ENCODE measurements around the gene HECW1. TPM values are rescaled to one million over a fixed set of nuclear protein-coding genes. Genes with fewer than 3 reads are reported as not detected.

The HECW1 gene
- polyA plus RNA-seq, 10 donors, result 0.03 to 2.1 (median 0.19) TPM

DNA sequence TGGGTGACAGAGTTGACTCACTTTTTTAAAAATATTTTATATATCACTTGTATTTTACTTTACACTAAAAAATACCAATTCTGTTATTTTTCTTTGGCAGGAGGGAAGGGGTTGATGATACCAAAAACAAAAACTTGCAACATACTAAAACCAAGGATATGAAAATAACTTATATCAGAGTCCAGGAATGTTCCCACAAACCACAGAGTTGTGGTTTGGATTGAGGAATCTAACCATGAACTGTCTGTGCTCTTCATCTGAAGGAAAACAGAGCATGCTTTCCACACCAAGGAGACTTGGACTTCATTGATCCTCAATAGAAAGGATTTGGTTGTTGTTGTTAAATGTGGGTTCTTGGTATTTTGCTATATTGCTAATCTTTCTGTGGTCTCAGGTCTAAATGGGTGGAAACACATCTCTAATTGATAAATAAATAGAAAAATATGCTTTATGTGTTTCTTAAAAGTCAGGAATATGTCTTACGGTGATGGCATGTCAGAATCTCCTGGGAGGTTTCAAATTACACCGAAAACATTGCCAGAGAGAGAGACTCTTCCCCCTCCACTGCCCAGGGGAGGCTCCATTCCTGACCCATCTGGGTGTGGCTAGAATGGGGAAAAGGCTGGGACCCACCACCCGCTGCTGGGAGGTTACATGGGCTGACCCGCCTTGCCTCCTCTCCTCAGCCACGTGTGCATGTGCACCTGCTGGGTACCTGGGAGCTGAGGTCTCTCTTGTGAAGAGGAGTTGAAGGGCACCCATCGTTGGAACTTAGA is 423.6 kb downstream of the HECW1 start:
- DNase-seq, result peak in 2 of 3 donors; percentile 10 to 88

DNA sequence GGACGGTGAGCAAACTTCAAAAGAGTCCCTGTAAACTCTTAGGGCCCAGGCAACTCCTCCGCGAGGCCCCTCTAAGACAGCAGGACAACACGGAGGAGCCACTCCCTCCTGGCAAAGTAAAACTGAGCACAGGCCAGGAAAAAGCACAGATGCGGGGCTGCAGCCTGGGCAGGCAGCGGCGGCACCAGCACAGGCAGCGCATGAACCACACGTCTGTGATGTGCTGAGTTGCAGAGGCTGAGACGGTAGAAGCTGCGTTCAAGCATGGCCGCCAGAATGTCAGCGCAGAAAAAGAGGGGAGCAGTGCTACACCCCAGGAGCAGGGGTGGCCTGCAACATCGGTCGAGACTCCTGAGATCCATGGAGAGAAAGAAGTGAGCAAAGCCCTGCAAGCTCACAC is 424.3 kb downstream of the HECW1 start:
- no peak for DNase-seq

DNA sequence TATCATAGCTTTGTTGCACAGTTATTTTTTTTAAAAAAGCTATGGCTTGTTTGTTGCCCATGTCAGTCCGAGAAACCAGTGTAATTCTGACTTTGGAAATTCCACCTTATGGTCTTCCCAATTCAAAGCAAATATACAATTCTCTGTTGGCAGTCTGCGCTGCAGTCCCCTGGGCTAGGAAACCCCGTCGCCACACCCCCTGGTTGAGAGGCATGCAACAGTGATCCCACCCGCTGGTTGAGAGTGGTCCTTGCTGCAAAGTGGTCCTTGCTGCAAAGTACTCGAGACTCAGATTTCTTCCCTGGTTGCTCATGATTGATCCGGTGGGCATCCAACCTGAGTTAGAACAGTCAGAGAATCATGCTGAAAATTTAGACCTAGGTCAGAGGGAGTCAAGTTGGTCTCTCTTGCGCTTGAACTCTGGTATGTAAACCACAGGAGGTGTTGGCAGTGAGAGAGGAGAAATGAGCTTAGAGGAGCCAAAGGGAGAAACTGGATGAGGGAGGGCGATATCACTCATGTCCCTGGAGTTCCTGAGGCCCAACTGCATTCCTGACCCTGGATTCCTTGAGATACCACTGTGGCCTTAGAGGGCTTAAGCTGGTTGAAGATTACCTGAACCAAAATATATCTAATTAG is 425.4 kb downstream of the HECW1 start:
- peak in 1 of 3 donors; percentile 11 for DNase-seq

- DNase-seq, result no peak
These were observed 425.9 kb downstream of the HECW1 start for GRCh38 chr7:43538404-43538771.

GRCh38 chr7:43540471-43540870 is 428.0 kb downstream of the HECW1 start:
- no peak for DNase-seq

DNA sequence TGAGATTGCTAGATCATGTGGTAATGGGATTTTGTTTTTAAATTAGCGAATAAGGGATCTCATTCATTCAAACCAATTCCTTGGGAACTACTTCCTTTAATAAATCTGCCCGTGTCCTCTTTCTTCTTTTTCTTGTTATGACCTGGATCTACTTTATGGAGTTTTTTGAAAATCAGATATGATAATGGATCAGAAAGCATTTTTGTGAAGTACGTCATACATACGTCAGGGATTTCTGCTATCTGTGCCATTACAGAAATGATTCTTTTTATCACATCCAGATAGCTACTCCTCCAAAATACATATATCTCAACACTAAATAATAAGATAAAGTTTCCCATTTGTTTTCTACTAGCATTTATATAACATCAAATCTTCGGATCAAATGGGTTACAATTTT is 430.3 kb downstream of the HECW1 start:
- DNase-seq, result no peak

GRCh38 chr7:43546231-43546630 is 433.8 kb downstream of the HECW1 start:
- no peak for DNase-seq

GRCh38 chr7:43550427-43550826 is 438.0 kb downstream of the HECW1 start:
- DNase-seq, result no peak

- DNase-seq, result no peak
These were observed 439.7 kb downstream of the HECW1 start for GRCh38 chr7:43552122-43552521.

- DNase-seq, result no peak
These were observed 441.6 kb downstream of the HECW1 start for GRCh38 chr7:43553999-43554398.

- no peak for DNase-seq
These were observed 442.0 kb downstream of the HECW1 start for GRCh38 chr7:43554423-43554822.

GRCh38 chr7:43557831-43558495 is 445.5 kb downstream of the HECW1 start:
- DNase-seq, result no peak

DNA sequence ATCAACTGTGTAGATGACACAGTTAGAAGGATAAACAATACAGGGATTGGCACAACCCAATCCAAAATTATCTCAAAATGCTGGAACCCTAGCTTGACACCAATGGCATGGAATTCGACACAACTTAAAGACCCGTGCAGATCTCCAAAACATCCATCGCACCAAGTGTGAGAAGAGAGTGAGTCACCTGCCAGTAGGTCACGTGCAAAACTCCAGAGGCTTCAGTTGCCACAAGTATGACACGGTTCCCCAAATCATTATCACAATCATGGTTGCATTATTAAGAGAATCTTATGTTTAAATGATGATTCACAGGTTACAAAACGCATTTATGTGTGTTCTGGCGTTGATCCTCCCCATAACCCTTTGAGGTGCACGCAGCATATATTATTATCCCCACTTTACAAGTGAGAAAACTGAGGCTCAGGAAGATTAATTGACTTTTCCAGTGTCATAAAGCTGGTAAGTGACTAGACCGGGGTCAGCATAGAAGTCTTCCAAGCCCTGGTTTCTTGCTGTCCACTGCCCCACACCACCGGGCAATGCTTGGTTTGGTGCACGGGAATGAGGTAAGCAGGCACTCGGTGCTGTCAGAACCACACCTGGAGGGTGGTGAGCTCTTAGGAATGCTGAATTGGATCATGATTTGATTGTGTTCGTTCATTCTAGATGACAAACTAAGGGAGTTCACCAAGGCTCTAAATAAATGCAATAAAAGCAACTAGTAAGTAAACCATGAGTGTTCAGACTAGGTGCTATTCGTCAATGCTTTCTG is 446.9 kb downstream of the HECW1 start:
- DNase-seq, result no peak

DNA sequence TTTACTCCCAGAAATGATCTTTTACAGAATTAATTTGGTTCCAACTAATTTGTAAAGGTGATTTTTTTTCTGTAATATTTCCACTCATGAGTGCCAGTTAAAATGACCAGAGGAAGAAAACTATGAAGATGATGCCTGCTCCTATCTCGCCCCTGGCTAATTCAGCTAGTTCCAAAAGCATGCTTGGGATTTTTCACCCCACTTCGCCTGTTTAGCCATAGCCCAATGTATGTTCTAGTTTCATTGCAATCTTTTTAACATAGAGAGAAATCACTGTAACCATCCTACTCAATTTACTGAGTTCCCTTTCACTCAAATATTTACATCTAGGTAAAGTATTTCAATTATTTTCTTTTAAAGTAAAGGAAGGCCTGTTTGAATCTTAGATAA is 447.5 kb downstream of the HECW1 start:
- DNase-seq, result no peak

GRCh38 chr7:43560742-43561330 is 448.4 kb downstream of the HECW1 start:
- no peak for DNase-seq

DNA sequence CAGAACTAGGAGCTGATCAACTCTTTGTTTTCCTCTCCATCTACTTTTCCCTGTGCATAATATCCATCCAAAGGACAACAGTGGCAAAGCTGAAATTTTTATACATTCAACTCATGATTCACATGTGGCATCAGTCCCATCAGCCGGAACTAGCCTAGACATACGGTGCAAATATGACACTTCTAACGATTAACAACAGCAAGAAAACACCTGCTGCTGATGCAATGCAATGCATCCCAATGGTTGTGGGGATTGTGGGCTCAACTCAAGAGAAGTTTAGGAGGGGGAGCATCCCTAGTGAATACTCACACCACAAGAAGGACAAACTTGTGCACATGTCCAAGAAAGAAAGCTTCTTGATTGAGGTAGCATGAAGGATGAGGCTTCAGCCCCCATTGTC is 449.9 kb downstream of the HECW1 start:
- no peak for DNase-seq

- DNase-seq, result peak in 2 of 3 donors; percentile 12 to 18
These were observed 453.3 kb downstream of the HECW1 start for GRCh38 chr7:43565786-43566185.

DNA sequence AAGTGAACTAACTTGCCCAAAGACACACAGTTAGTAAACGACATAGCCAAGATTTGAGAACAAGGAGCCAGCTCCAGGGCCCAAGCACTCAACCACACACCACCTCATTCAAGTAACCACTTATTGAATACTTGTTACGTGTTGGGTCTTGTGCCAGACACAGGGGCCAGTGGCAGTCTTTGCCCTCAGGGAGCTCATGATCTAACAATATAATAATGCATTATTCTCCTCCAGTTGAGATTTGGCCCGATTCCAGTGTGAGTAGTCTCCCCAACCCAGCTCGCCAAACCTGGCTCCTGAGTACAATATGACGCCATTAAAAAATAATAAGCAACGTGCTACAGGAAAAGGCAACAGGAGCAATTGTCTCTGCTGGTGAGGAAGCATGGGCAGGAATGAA is 456.1 kb downstream of the HECW1 start:
- DNase-seq, result peak in 1 of 3 donors; percentile 14

DNA sequence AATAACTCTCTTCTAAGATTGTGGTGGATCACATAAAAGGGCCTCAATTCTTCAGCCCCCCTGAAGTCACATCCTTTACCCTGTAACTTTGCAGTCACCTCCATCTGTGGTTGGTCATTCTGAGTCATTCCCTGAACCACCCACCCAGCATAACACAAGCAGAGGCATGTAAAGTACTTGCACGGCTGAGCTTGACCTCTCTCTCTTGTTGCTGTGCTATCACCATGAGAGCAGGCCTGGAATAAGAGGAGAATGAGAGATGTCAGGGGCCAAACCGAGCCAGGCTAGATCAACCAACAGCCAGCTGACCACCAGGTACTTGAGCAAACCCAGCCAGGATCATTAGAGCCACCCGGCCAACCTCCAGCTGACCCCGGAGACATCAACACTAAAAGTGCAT is 457.0 kb downstream of the HECW1 start:
- peak in 1 of 3 donors; percentile 38 for DNase-seq

GRCh38 chr7:43570688-43571365 is 458.4 kb downstream of the HECW1 start:
- DNase-seq, result no peak

GRCh38 chr7:43572516-43573049 is 460.1 kb downstream of the HECW1 start:
- DNase-seq, result peak; percentile 22 to 98 (median 35)

All from muscle of back (tissue), 11 donors.